OCI-LY3 (cell line): ENCODE results near the gene PSME3.

Experiments
- EZH2phosphoT487 ChIP-seq: fragments of 200-600 bp; shearing (Covaris generic); IDR thresholded peaks from 2 replicates; pipeline ENCODE4 v1.6.1; 2018; ENCODE audit warnings: antibody characterized with exemption, mixed run types, low read depth
- TF ChIP-seq, protein P1 (sequence below): fragments of 200-600, 300-600 bp; sonication (generic); IDR thresholded peaks from 2 replicates; pipeline ENCODE4 v1.5.1; 2014; ENCODE audit warnings: antibody characterized with exemption, low read length, low read depth

DNA sequence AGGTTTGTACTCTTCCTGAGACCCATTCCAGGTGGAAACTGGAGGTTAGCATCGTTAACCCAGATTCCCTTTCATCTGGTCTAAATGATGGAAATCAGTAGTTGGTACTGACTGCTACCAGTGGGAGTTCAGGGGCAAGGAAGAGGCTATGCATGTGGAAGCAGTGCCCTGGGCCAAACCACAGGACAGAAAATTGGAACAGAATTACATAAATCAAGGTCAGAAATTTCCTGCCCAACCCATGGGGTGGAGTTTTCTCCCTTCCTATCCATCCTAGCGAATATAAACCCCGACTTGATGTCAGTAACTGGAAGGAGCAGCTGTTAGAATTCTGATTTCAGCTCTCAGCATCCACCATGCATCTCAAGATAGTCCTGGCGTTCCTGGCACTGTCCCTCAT is 11.1 kb downstream of the PSME3 start, which contains the start of gene AOC2:
- TF ChIP-seq, protein P1, sequence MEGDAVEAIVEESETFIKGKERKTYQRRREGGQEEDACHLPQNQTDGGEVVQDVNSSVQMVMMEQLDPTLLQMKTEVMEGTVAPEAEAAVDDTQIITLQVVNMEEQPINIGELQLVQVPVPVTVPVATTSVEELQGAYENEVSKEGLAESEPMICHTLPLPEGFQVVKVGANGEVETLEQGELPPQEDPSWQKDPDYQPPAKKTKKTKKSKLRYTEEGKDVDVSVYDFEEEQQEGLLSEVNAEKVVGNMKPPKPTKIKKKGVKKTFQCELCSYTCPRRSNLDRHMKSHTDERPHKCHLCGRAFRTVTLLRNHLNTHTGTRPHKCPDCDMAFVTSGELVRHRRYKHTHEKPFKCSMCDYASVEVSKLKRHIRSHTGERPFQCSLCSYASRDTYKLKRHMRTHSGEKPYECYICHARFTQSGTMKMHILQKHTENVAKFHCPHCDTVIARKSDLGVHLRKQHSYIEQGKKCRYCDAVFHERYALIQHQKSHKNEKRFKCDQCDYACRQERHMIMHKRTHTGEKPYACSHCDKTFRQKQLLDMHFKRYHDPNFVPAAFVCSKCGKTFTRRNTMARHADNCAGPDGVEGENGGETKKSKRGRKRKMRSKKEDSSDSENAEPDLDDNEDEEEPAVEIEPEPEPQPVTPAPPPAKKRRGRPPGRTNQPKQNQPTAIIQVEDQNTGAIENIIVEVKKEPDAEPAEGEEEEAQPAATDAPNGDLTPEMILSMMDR: no peak
- no peak for TF ChIP-seq EZH2phosphoT487
